T-cell (primary cell): ENCODE results near the gene HYKK. TPM values are rescaled to one million over a fixed set of nuclear protein-coding genes. Genes with fewer than 3 reads are reported as not detected.
"Not testable (repeated sequence)": the region's sequence is repeated elsewhere in the genome, so short reads cannot be mapped to it uniquely, and the experiment has no call there.

Source experiments
- ATAC-seq, 4 experiments: fragments of 200-7000 bp in 3 of 4; fragments of 150-1000 bp in 1 of 4; cut with Tn5 transposase; replicated peaks in 1 of 4; 1 replicate in 3 of 4; 2 replicates in 1 of 4; pipeline ENCODE4 v1.10.0; 2021; ENCODE audit warnings: moderate library complexity in 3 of 4, mild to moderate bottlenecking in 2 of 4, moderate number of reproducible peaks in 1 of 4
- CTCF ChIA-PET, 2 donors: fragments of 300-600 bp; sonication (Branson Sonifier 250); formaldehyde crosslinking; loops; one replicate each; lab custom pipeline; 2022; ENCODE audit warnings: antibody characterized with exemption in 2 of 2; lab: Charles Lee
- POLR2A ChIA-PET, 2 donors: fragments of 300-600 bp; sonication (Branson Sonifier 250); formaldehyde crosslinking; loops; one replicate each; lab custom pipeline; 2022; ENCODE audit warnings: antibody characterized with exemption in 2 of 2; lab: Charles Lee
- DNase-seq, 35 experiments: peaks; one replicate each; pipeline versions ENCODE4 v3.0.0 to v3.0.0-alpha.2; 2013 to 2023
- H3K27ac ChIP-seq: one replicate; pipeline ENCODE4 v1.5.1; 2013; ENCODE audit warnings: low read length
- H3K27me3 ChIP-seq, 2 experiments: replicated peaks in 1 of 2; 1 replicate in 1 of 2; 2 replicates in 1 of 2; pipeline versions ENCODE4 v1.6.1 to v1.7.0; 2013; ENCODE audit warnings: low read length in 1 of 2, mixed read lengths in 1 of 2; ENCODE audit not compliant: control insufficient read depth in 2 of 2, insufficient read depth in 2 of 2; ENCODE audit errors: extremely low read depth in 1 of 2
- H3K36me3 ChIP-seq, 2 donors: 1 replicate in 1 of 2; 2 replicates in 1 of 2; pipeline versions ENCODE4 v1.6.1 to v1.7.0; 2013; ENCODE audit warnings: low read length in 1 of 2; ENCODE audit not compliant: control insufficient read depth in 2 of 2, insufficient read depth in 1 of 2; ENCODE audit errors: extremely low read depth in 1 of 2
- H3K4me1 ChIP-seq, 2 experiments: 1 replicate in 1 of 2; 2 replicates in 1 of 2; pipeline versions ENCODE4 v1.6.1 to v1.7.0; 2013; ENCODE audit warnings: low read length in 2 of 2, mixed read lengths in 1 of 2; ENCODE audit not compliant: insufficient read depth in 2 of 2, control insufficient read depth in 1 of 2; ENCODE audit errors: extremely low read depth in 1 of 2
- H3K4me3 ChIP-seq, 2 donors: 1 replicate in 1 of 2; 2 replicates in 1 of 2; pipeline versions ENCODE4 v1.5.1 to v1.7.0; 2013; ENCODE audit warnings: mild to moderate bottlenecking in 2 of 2, low read length in 1 of 2, moderate library complexity in 1 of 2; ENCODE audit not compliant: control insufficient read depth in 1 of 2; ENCODE audit errors: extremely low read depth in 1 of 2
- H3K9me3 ChIP-seq: 2 replicates; pipeline ENCODE4 v1.7.0; 2013
- H3K27ac Mint-ChIP-seq, 2 donors: one replicate each; pipeline ENCODE4 v1.8.0; 2020 to 2021; ENCODE audit warnings: mild to moderate bottlenecking in 2 of 2, mixed read lengths in 2 of 2
- H3K27me3 Mint-ChIP-seq, 2 donors: one replicate each; pipeline ENCODE4 v1.8.0; 2021 to 2022; ENCODE audit warnings: mixed read lengths in 2 of 2
- H3K36me3 Mint-ChIP-seq: one replicate; pipeline ENCODE4 v1.8.0; 2021; ENCODE audit warnings: mixed read lengths
- H3K4me1 Mint-ChIP-seq, 3 donors: one replicate each; pipeline ENCODE4 v1.8.0; 2020 to 2022; ENCODE audit warnings: mixed read lengths in 3 of 3, mild to moderate bottlenecking in 1 of 3
- H3K4me3 Mint-ChIP-seq, 3 donors: one replicate each; pipeline ENCODE4 v1.8.0; 2020 to 2022; ENCODE audit warnings: mild to moderate bottlenecking in 3 of 3, mixed read lengths in 3 of 3, moderate library complexity in 3 of 3
- H3K9me3 Mint-ChIP-seq, 3 donors: one replicate each; pipeline ENCODE4 v1.8.0; 2020 to 2022; ENCODE audit warnings: mixed read lengths in 3 of 3
- WGBS: methylation state at CpG from one replicate; pipeline ENCODE4 v1.1.5; 2013; ENCODE audit warnings: missing lambda C conversion rate; ENCODE audit not compliant: insufficient coverage; 5-methylcytosine and 5-hydroxymethylcytosine counted together
- total RNA-seq, 35 experiments: library from RNA in 6 of 35; stranded (reverse) in 6 of 35; fragments of 120-200 nt in 1 of 35; gene quantifications; one replicate each; pipeline versions ENCODE4 v1.2.1 to v1.2.4 and lab custom pipeline; 2013 to 2026

The HYKK gene
- total RNA-seq, 5 donors from 2014 or later (not counting 1 experiment from before 2014, with no cell fraction given): 1.7 to 4.6 (median 4.0) TPM

DNA sequence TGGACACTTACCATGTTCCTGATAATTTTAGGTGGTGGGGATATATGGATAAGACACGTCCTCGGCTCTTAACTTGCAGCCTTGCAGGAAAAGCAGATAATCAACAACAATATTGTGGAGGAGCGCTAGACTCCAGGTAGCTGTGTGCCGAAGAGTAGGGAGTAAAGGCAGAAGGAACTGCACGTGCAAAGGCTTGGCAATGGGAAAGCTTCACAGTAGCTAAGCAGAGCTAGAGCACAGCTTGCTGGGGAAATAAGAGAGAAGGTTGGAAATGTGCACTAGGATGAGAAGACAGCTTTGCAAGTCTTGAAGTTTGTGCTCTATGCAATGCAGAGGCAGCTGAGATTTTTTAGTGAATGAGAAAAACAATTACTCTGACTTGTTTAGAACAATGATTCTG, 45.2 kb downstream of the HYKK start:
- 97% methylated on average over 3 of the region's 5 CpGs for WGBS
- Histone ChIP-seq H3K4me1 (no peaks in the 10 kb centered on the region), H3K27me3 (no peaks in the 10 kb centered on the region), H3K36me3 (peaks cover 2 to 38% of the 10 kb centered on the region in 2 donors), H3K9me3 (no peaks in the 10 kb centered on the region), H3K27ac (no peak overlapping the region), H3K4me3 (no peak overlapping the region)
- Mint-ChIP-seq H3K9me3 (no peaks in the 10 kb centered on the region), H3K27me3 (no peaks in the 10 kb centered on the region), H3K4me3 (no peak overlapping the region), H3K4me1 (peaks cover 0 to 2% (median 0%) of the 10 kb centered on the region in 3 donors), H3K27ac (peak overlapping the region in 1 of 2 donors; percentile 77), H3K36me3 (peaks cover 22% of the 10 kb centered on the region)
- CTCF ChIA-PET: interaction anchor here in 1 of 2 donors (1.5 kb wide), 1 partner anchor 9 kb away, joined by 4 read pairs; no protein-coding TSS in a partner anchor
- DNase-seq (no peak), ATAC-seq (no peak)
- POLR2A ChIA-PET: interaction anchor here in 1 of 2 donors (1.0 kb wide), 1 partner anchor 7 kb away, joined by 4 read pairs; no protein-coding TSS in a partner anchor

DNA sequence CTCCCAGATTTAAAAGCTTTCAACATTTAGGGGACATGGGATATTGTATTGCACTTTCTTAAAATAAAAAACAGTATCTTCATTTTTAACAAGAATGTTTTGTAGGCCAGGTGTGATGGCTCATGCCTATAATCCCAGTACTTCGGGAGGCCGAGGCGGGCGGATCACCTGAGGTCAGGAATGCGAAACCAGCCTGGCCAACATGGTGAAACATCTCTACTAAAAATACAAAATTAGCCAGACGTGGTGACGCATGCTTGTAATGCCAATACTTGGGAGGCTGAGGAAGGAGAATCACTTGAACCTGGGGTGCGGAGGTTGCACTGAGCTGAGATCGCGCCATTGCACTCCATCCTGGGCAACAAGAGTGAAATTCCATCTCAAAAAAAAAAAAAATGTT, 52.8 kb downstream of the HYKK start:
- H3K27me3 ChIP-seq, H3K4me1 ChIP-seq, H3K27ac Mint-ChIP-seq, H3K4me3 Mint-ChIP-seq, ATAC-seq, POLR2A ChIA-PET, H3K27ac ChIP-seq, H3K36me3 ChIP-seq, H3K9me3 ChIP-seq, H3K4me3 ChIP-seq, CTCF ChIA-PET, H3K36me3 Mint-ChIP-seq, DNase-seq, H3K9me3 Mint-ChIP-seq: not testable (repeated sequence)
- WGBS: no CpG with 5 or more reads among the region's 10 CpGs
- Mint-ChIP-seq H3K4me1 (peaks cover 9 to 11% (median 11%) of the 10 kb centered on the region in 3 donors), H3K27me3 (peaks cover 8 to 14% of the 10 kb centered on the region in 2 donors)

DNA sequence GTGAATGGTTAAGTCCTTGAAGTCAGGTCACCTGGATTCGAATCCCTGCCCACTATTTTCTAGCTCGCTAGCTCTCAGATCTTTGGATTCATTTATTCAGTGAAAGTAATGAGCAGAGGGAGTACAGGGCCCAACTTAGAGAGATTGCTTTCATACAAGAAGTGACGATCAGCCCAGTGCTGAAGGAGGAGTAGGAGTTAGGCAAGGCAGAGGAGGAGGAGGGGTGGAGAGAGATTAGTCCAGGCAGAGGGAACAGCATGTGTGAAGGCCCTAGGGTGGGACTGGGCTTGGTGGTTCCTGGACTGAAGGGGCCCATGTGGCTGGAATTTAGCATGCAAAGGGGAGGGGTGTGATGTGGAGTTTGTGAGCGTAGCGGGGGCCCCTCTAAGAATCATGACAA, 54.1 kb downstream of the HYKK start:
- H3K36me3 Mint-ChIP-seq: no peaks in the 10 kb centered on the region
- H3K36me3 ChIP-seq: no peaks in the 10 kb centered on the region
- no peak overlapping the region for H3K4me3 ChIP-seq
- no peaks in the 10 kb centered on the region for H3K9me3 Mint-ChIP-seq
- H3K27me3 Mint-ChIP-seq: peaks cover 13 to 19% of the 10 kb centered on the region in 2 donors
- H3K4me3 Mint-ChIP-seq: no peak overlapping the region
- no peak overlapping the region for H3K27ac ChIP-seq
- ChIA-PET CTCF (no interaction called here), POLR2A (no interaction called here)
- H3K4me1 Mint-ChIP-seq: peaks cover 16 to 19% (median 17%) of the 10 kb centered on the region in 3 donors
- peaks cover 6 to 17% of the 10 kb centered on the region in 2 experiments for H3K4me1 ChIP-seq
- WGBS: 96% methylated on average over 5 of the region's 5 CpGs
- no peaks in the 10 kb centered on the region for H3K9me3 ChIP-seq
- ATAC-seq (no peak), DNase-seq (no peak)
- no peak overlapping the region for H3K27ac Mint-ChIP-seq
- H3K27me3 ChIP-seq: peaks cover 0 to 13% of the 10 kb centered on the region in 2 experiments

DNA sequence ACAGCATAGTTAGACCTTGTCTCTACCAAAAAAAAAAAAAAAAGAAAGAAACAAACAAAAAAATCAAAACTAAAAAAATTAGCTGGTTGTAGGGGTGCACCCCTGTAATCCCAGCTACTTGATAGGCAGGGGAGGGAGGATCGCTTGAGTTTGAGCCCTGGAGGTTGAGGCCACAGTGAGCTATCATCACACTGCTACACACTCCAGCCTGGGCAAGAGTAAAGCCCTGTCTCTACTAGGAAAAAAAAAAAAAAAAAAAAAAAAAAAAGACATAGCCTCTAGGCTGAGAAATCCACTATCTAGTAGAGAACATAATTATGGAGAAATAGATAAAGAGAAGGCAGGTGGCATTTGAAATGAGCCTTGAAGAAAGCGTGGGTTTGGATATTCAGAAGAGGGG, 55.7 kb downstream of the HYKK start:
- Mint-ChIP-seq H3K4me1 (peaks cover 19 to 20% (median 20%) of the 10 kb centered on the region in 3 donors), H3K27me3 (peaks cover 22 to 29% of the 10 kb centered on the region in 2 donors), H3K4me3 (peak overlapping the region in 1 of 3 donors; percentile 3), H3K9me3 (no peaks in the 10 kb centered on the region), H3K27ac (no peak overlapping the region), H3K36me3 (no peaks in the 10 kb centered on the region)
- ChIA-PET CTCF (interaction anchor here in 1 of 2 donors (0.6 kb wide), 1 partner anchor 148 kb away, joined by 5 read pairs; no protein-coding TSS in a partner anchor), POLR2A (no interaction called here)
- no peaks in the 10 kb centered on the region for H3K9me3 ChIP-seq
- H3K27ac ChIP-seq: no peak overlapping the region
- peaks cover 6 to 17% of the 10 kb centered on the region in 2 experiments for H3K4me1 ChIP-seq
- H3K27me3 ChIP-seq: peaks cover 0 to 15% of the 10 kb centered on the region in 2 experiments
- no peak overlapping the region for H3K4me3 ChIP-seq
- DNase-seq (no peak), ATAC-seq (no peak)
- WGBS: no CpG with 5 or more reads among the region's 2 CpGs
- H3K36me3 ChIP-seq: no peaks in the 10 kb centered on the region

- H3K27me3 Mint-ChIP-seq: peaks cover 19 to 25% of the 10 kb centered on the region in 2 donors
- Histone ChIP-seq H3K36me3 (no peaks in the 10 kb centered on the region), H3K4me1 (peaks cover 6 to 17% of the 10 kb centered on the region in 2 experiments), H3K27ac (no peak overlapping the region), H3K9me3 (no peaks in the 10 kb centered on the region), H3K4me3 (peak overlapping the region; percentile 63 to 67), H3K27me3 (peaks cover 0 to 15% of the 10 kb centered on the region in 2 experiments)
- H3K4me3 Mint-ChIP-seq: peak overlapping the region; percentile 81 to 91 (median 84)
- peaks cover 19 to 20% (median 20%) of the 10 kb centered on the region in 3 donors for H3K4me1 Mint-ChIP-seq
- no peaks in the 10 kb centered on the region for H3K36me3 Mint-ChIP-seq
- H3K27ac Mint-ChIP-seq: peak overlapping the region in 1 of 2 donors; percentile 3
- DNase-seq (no peak), ATAC-seq (peak in 3 of 4 experiments; percentile 9 to 14 (median 11))
- 61% methylated on average over 8 of the region's 11 CpGs for WGBS
- ChIA-PET CTCF (interaction anchor here in 1 of 2 donors (1.7 kb wide), 1 partner anchor 24 kb away, joined by 11 read pairs; the partner anchor contains the start of gene PSMA4), POLR2A (interaction anchor here in 1 of 2 donors (0.7 to 1.0 kb wide), 2 partner anchors 24 to 410 kb away, joined by 3 to 4 read pairs; partner anchors contain the start of gene PSMA4)
- H3K9me3 Mint-ChIP-seq: no peaks in the 10 kb centered on the region
Measured at GRCh38 chr15:78564743-78565096, 57.3 kb downstream of the HYKK start.

DNA sequence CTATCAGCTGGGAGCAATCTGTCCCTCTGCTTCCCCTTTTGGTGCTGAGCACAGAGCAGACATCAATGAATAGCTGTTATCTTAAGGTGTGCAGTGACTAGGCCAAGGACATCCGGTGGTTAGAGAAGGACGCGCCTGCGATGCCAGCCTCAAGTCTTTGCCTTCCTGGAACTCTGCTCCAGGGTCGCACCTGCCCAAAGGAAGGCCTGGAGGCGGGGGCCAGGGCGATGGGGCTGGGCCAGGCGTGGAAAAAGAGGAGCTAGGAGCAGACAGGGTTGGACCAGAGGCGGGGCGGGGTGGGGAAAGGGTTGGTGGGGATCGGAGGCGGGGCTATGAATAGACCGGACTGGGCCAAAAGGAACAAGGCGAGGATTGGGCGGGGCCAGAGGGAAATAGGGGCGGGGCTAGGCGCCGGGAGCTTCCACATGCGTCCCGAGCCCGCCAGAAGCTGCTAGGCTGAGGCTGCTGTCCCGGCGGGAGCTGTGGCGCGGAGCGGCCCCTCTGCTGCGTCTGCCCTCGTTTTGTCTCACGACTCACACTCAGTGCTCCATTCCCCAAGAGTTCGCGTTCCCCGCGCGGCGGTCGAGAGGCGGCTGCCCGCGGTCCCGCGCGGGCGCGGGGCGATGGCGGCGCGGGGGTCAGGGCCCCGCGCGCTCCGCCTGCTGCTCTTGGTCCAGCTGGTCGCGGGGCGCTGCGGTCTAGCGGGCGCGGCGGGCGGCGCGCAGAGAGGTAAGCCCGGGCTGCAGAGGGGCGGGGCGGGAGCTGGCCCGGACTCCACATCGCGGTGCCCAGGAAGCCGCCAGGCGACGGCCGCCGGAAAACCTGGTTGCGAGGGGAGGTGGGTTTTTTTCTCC, 57.9 kb downstream of the HYKK start, which contains the start of gene CHRNA5:
Gene CHRNA5, plus strand, starts transcription at position 424 of the 854 bp plus-strand sequence. Its CDS starts 200 bp downstream, at position 624.
- Mint-ChIP-seq H3K9me3 (no peaks in the 10 kb centered on the region), H3K36me3 (no peaks in the 10 kb centered on the region), H3K4me3 (peak within 1 kb of the TSS; percentile 81 to 91 (median 84)), H3K27ac (peak within 1 kb of the TSS in 1 of 2 donors; percentile 3), H3K27me3 (peaks cover 19 to 25% of the 10 kb centered on the region in 2 donors), H3K4me1 (peaks cover 19 to 20% (median 20%) of the 10 kb centered on the region in 3 donors)
- Histone ChIP-seq H3K9me3 (no peaks in the 10 kb centered on the region), H3K36me3 (no peaks in the 10 kb centered on the region), H3K4me1 (peaks cover 6 to 17% of the 10 kb centered on the region in 2 experiments), H3K4me3 (peak within 1 kb of the TSS; percentile 63 to 67), H3K27me3 (peaks cover 0 to 15% of the 10 kb centered on the region in 2 experiments), H3K27ac (no peak within 1 kb of the TSS)
- ChIA-PET POLR2A (interaction anchor here (0.5 to 1.0 kb wide), 4 partner anchors 25 to 410 kb away, joined by 3 to 5 read pairs (median 4); partner anchors contain the start of gene PSMA4 (in 1 of the 2)), CTCF (interaction anchor here in 1 of 2 donors (1.7 kb wide), 1 partner anchor 24 kb away, joined by 11 read pairs; the partner anchor contains the start of gene PSMA4)
- ATAC-seq (peak; percentile 71 to 81 (median 72)), DNase-seq (peak in 28 of 35 experiments; percentile 4 to 74 (median 30))
- WGBS: under 1% methylated on average over 74 of the region's 75 CpGs
